OCI-LY1 (cell line): ENCODE results near the gene SCTR.

Experiments
- CTCF ChIP-seq: fragments of 200-600 bp; sonication (generic), shearing (Covaris generic); IDR thresholded peaks from 2 replicates; pipeline ENCODE4 v1.5.1; 2017; ENCODE audit warnings: mild to moderate bottlenecking, antibody characterized with exemption, low read length, moderate library complexity, mixed read lengths
- EZH2 ChIP-seq: fragments of 200-600 bp; sonication (generic), shearing (Covaris generic); IDR thresholded peaks from 2 replicates; pipeline ENCODE4 v1.8.0; 2017; ENCODE audit warnings: borderline replicate concordance, mixed run types, mild to moderate bottlenecking, antibody characterized with exemption, low read length, moderate library complexity, mixed read lengths

DNA sequence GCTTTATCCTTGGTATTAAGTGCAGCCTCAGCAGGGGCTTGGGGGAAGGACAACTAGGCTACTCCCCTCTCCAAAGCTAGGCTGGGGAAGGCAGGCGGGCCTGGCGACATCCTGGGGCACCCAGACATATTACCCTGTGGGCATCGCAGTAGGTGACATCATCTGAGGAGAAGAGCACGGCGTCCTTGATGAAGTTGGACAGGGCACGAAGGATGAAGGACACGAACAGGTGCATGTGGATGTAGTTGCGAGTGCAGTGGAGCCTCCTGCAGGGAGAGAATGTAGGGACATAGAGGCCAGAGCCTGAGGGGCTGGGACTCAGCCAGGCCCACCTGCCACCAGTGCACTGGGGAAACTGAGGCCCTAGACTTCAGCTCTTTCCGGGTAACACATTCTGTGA is 60.3 kb downstream of the SCTR start:
- TF ChIP-seq EZH2 (no peak), CTCF (no peak)
